Measurements from ENCODE around the gene ANXA3.
"Not testable (repeated sequence)": the region's sequence is repeated elsewhere in the genome, so short reads cannot be mapped to it uniquely, and the experiment has no call there.

The ANXA3 gene, protein sequence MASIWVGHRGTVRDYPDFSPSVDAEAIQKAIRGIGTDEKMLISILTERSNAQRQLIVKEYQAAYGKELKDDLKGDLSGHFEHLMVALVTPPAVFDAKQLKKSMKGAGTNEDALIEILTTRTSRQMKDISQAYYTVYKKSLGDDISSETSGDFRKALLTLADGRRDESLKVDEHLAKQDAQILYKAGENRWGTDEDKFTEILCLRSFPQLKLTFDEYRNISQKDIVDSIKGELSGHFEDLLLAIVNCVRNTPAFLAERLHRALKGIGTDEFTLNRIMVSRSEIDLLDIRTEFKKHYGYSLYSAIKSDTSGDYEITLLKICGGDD

DNA sequence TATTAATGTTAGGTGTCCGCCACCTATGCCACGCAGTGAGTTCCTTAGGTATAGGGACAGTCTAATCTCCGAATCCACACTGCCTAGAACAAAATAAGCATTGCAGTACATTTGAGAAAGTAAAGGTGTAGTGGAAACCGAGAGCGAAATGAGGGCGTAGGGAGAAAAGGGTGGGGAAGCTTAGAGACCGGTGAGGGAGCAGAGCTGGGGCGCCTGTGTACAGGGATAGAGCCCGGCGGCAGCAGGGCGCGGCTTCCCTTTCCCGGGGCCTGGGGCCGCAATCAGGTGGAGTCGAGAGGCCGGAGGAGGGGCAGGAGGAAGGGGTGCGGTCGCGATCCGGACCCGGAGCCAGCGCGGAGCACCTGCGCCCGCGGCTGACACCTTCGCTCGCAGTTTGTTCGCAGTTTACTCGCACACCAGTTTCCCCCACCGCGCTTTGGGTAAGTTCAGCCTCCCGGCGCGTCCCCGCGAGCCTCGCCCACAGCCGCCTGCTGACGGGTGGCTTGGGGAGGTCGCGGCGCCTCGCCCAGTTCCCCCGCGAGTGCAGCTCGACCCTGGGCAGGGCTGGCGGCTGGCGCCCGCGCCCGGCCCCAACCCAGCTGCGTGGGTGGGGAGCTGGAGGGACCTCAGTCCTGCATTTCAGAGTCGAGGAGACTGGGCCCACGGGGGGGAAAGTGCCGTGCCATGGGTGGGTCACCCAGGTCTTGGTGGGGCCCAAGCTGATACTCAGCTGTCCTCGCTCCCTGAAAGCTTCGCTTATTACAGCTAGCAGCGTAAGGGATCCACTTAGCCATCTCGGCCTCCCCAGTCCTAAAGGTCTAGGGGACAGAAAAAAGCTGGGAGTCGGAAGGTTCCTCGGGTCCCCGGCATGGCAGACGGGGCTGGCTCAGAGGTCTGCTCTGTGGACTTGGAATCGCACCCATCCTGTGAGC lies at the start of gene ANXA3:
TSS of gene ANXA3 (plus strand) at position 351 of the 932 bp plus-strand sequence. CDS start 2,704 bp downstream, outside the sequence.
- DNase-seq: peak in 3 of 51 donors; percentile 2 to 17 (median 2)

DNA sequence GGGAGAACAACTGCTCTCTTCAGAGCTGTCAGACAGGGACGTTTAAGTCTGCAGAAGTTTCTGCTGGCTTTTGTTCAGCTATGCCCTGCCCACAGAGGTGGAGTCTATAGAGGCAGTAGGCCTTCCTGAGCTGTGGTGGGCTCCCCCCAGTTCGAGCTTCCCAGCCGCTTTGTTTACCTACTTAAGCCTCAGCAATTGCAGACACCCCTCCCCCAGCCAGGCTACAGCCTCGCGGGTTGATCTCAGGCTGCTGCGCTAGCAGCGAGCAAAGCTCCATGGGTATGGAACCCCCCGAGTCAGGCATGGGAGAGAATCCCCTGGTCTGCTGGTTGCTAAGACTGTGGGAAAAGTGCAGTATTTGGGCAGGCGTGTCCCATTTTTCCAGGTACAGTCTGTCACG lies 45.3 kb upstream of the ANXA3 start:
- not testable (repeated sequence) for DNase-seq

DNA sequence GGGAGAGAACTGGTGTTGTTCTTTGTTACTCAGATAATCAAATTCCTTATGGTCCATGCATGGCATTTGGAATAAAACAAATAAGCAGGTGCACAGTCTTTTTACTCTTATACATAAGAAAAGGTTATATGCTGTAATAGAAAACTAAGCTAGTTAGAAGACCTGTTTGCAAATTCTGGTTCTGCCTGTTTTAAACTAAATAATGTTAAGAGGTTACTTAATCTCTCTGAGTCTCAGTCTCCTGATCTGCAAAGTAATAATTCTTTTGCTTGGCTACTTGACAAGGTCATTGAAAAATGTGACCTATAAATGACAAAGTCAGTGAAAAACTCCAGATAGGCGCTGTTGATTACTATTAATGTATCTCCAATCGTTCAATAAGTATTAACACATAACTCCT lies 42.5 kb upstream of the ANXA3 start:
- DNase-seq: no peak

DNA sequence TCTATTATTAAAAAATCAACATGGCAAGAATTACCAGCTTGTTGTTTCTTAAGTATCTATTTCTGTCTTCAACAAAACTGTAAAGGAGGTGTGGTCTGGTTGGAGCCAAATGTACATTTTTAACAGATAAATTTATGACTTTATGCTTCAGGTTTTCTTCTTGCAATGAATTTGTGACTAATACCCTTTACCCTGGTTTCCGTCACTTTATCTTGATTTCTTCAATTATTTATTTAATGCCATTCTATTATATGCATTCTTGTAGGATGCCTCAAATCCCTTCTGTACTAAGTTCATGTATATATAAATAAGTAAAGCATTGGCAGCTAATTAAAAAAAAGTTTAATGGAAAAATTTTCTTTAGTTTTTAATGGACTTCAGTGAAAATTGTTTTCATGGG lies 41.5 kb upstream of the ANXA3 start:
- DNase-seq: no peak

DNA sequence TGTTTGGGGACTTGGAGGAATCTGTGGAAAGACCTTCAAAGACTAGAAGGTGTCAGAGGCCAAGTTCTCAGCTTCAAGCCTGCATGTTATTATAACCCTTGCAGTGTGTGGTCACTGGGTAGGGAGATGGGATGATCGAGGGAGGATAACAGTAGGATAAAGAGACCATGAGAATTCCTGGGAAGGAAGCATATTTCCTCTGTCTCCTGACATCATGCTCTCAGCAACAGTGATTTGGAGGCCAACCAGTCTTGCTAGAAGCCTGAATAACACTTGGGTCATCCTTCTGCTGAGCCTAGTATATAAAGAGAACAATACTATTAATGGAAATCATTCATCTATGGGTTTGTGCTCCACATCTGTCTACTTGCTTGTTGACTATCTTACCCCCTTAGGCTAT lies 40.9 kb upstream of the ANXA3 start:
- DNase-seq: no peak

DNA sequence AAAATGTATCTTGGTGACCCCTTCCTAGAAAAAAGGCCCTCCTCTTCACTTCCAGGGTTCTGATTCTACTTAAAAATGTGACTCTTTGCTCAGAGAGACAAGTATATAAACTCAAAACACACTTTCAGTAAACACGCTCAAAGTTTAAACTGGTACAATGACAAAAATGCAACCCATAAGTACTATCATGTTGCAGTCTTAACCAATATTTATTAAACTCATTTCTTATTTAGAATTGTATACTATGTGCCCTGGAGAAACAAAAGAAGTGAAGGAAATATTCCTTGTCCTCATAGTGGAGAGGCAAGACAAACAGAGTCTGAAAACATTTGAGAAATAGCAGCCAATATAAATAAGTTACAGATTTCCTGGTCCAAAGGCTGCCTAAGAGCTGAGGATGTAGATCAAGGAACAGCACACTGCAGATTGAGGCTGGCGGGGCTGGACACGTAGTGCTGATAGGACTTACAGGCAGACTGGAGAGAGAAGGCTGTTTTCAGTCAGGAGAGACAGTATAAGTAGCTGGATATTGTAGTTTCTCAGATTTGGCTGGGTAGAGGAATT lies 39.1 kb upstream of the ANXA3 start:
- DNase-seq: no peak

DNA sequence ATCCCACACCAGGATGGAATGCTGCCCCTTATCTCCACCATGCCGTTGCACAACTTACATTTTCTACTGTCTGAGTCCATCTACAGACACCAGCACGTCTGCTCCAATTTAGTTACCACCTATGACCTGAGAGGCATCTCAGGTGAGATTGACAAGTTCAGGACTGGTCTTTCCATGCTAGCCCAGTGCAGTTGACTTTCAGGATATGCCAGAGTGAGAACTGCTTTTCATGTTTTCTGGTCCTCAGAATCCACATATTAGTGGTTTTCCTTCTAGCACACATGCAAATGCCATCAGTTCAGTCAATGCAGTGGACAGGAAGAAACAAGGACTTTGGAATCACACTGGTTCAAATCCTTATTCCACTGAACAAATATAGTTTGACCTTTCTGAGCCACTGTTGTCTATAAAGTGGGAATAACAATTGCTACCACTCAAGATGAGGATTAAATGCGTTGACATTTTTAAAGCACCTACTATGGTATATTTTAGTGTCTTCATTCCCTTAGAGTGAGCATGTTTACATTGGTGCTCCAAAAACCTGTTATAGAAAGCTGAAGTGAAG lies 38.1 kb upstream of the ANXA3 start:
- no peak for DNase-seq

DNA sequence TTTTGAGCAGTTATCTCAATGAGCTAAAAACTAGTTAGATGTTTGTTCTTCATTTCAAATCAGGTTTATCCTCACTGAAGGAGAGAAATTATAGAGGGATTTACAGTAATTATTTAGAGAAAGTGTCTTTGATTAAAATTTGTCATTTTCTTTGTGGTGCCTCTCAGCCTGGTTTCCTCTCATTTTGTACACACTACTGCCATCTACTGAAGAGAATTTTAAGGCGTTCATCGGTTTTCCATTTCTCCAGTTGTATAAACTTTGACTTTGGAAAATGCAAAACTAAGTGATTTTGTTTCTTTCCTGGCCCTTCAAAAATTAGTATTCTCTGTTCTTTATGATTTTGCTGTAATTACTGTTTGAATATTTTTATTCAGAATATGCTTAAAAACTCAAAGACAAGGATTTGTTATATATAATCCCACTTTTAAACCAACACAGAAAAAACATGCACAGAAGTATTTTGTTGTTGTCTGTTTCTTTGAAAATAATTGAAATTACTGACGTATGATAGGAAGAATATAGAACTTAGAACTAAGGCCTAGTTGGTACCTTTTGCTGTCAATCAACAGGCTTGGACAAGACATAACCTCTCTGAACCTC lies 34.4 kb upstream of the ANXA3 start:
- no peak for DNase-seq

DNA sequence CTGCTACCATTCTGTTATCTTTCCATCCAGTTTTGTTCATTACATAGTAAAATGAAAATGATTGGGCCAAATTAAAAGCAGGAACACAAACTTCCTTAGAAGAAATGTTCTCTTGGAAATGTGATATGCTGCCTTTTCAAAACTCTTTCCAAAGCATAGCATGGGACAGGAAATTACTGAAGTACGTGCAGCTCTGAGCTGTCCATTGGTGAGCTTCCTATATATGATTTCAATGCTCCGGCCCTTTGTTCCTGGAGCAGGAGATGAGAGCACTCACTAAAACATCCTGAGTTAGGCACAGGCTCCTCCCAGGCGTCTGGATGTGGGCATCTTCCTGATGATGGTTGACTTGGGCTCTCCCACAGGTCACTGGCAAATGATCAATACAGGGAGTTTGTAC lies 33.0 kb upstream of the ANXA3 start:
- no peak for DNase-seq

DNA sequence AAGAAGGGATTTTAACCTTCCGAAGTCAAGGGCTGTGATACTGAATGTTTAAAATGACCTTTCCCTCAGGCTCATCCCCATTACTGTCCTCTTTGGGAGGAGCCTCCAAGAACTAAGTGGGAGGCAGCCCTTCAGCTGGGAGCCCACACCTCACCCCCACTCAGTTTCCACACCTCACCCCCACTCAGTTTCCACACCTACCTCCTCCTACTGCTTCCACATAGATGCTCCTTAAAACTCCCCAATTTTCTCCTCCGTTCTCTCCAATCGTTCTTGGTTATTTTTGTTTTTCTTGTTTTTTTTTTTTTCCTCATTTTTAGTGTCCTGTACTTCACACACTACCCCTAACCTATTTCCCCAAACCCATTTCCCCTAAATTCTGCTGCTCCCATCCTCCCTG lies 31.6 kb upstream of the ANXA3 start:
- no peak for DNase-seq

DNA sequence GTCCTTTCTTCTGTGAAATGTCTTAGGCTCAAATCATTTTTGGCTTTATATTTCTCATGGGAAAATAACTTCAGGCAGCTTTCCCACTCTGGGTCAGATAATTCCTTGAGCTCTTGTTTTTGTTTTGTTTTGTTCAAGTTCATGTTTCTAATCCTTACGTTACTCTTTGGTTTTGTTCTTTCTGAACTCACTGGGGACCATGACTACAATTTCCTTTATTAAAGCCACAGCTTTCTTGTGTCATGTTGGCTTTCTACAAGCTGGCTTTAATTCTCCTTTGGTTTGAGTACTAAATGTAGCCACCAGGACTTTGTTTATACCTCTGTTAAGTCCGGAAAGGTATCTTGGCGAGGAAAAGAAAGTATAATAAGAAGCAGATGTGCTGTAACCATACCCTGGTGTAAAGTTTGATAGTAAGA lies 30.8 kb upstream of the ANXA3 start:
- DNase-seq: no peak

DNA sequence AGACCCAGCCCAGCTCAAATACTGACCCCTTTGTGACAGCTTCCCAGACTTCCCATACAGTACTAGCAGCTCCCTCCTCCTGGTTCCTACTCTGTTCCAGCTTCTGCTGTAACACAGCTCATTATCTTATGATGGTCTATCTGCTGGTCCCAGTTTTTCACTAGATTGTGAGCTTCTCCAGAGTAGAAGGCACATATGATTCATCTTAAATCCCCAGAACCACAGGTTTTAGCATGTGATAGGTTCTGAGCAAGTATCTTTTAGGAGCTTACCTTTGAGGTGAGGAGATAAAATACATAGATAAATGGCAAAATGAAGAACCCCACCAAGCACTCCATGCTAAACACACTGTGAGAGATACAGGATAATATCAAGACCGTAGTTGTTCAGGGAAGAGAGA lies 27.6 kb upstream of the ANXA3 start:
- no peak for DNase-seq

DNA sequence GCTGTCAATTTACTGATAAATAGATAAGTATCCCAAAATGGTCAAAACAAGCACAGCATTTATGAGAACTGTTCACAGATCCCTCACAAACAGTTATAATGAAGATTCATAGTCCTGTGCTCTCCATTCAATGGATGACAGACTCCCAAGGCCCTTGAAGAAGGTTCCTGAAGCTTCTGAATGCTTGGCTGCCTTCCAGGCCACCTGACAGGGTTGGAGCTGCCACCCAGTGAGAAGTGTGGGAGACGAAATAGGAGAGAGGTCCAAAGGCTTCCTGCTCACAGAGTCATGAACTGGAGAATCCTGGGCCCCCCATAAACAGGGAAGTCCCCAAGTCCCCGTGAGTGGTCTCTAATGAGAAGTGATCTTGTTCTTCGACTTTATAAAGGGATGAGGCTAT lies 26.0 kb upstream of the ANXA3 start:
- no peak for DNase-seq

DNA sequence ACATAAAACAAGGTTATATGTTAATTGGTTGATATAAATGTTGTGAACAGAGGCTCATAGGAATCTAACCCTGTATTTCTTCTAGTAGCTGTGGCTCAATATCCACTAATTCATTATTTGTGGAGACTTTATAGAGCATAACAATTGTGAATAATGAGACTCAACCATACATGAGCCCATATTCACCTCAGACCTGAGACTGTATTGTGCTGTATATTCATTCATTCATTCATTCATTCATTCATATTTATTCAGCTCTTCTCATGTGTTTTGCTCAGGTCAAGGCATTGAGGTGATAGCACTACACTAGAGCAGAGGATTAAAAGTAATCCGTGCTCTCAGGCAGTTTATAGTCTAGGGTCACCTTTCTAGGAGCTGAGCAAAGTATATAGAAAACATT lies 24.5 kb upstream of the ANXA3 start:
- no peak for DNase-seq

DNA sequence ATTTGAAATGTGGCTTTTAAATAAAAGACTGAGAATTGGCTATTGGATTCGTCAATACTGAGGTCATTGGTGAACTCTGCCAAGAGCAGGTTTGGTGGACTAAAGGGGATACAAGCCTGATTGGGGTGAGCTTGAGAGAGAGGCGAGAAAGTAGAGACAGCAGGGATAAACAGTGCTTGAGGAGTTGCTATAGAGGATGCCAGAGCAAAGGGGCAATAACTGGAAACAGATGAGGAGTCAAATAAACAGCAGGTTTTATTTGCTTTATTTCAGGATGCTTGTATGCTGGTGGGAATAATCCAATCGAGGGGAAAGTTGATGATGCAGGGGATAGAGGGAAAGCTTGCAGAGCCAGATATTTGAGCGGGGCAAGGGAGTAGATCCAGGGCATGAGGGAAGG lies 24.0 kb upstream of the ANXA3 start:
- DNase-seq: no peak

DNA sequence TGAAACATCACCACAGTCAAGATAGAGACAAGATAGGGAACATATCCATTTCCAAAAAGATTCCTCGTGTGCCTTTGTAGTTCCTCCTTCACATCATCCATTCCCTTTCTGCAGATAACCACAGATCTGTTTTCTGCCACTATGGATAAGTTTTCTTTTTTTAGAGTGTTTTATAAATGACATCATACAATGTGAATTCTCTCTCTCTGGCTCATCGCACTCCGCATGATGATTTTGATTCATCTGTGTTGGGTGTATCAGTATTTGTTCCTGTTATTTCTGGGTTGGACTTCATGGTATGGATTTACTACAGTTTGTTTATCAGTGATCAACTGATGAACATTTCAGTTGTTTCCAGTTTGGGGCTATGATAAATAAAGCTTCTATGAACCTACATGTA lies 23.2 kb upstream of the ANXA3 start:
- no peak for DNase-seq

DNA sequence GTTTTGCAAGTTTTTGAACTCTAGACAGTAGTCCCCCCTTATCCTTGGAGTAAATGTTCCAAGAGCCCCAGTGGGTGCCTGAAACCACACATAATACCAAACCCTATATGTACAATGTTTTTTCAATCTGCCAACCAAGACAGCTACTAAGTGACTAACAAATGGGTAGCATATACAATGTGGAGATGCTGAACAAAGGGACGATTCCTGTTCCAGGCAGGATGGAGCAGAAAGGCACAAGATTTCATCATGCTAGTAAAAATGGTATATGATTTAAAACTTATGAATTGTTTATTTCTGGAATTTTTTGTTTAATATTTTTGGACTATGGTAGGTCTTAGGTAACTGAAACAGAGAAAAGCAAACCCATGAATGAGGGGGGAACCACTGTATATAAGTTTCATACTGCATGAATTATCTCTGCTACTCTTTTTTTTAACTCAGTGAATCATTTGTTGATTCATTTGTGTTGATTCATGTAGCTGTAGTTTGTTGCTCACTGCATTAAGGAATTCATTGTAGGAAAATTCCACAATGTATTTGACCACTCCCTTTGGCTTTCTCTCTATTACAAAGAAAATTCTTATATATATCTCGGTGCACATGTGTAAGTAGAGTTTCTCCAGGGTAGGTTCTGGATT lies 21.9 kb upstream of the ANXA3 start:
- DNase-seq: no peak

DNA sequence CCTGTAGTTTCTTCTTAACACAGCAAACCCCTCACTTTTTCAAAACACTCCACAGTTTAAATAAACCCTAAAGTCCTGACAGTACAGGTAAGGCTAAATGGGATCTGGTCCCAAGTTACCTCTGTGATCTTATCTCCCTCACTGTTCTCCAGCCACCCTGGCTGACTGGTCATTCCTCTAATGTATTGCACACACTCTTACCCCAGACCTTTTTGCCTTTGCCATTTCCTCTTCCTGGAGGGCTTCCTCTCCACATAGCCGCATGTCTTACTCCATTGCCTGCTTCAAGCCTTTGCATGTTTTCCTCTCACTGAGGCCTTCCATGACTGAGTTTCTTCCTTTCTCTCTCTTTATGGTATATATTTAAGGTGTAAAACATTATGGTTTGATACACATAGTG lies 19.5 kb upstream of the ANXA3 start:
- DNase-seq: no peak

DNA sequence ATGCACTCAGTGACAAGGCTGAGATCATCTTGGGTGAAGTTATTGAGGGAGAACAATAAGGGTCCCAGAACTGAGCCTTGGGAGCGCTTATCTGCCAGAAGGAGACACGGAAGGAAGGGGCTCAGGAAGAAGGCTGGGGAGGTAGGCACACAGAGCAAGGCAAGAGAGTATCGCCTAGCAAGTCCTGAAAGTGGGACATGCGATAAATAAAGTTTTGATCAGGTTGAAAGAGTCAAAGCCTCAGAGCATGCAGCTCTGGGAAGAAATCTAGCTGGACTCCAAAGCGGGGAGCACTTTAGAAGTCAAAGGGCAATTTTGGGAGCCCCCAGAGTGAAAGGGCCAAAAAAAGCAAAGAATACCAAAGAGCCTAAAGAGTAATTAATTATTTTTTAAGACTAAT lies 17.7 kb upstream of the ANXA3 start:
- no peak for DNase-seq

DNA sequence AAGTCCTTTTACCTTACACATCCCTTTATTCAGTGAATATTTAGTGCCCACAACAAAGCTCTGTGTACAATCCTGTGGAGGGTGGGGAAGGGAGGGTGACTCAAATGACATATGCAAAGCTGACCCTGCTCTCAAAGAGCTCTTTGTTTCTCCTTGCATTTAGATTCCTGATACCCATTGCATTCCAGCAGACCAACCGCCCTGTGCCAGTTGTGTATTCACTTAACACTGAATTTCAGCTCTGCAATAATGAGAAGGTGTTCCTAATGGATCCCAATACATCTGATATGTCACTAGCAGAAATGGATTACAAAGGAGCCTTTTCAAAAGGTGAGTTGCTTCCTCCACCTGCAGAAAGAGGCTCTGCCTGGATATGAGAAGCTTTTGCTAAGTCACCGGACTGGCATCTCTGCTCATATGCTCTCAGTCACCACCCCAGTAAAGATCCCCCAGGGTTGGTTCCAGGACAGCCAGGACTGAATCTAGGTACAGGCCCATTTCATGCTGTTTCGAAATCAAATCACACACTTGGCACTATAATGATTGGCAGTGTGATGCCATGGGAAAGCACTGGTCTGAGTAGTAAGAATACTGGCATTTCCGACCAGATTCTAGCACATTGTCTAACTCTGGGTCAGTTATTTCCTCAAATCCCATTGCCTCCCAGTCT lies 17.1 kb upstream of the ANXA3 start:
- DNase-seq: peak in 1 of 51 donors; percentile 5

DNA sequence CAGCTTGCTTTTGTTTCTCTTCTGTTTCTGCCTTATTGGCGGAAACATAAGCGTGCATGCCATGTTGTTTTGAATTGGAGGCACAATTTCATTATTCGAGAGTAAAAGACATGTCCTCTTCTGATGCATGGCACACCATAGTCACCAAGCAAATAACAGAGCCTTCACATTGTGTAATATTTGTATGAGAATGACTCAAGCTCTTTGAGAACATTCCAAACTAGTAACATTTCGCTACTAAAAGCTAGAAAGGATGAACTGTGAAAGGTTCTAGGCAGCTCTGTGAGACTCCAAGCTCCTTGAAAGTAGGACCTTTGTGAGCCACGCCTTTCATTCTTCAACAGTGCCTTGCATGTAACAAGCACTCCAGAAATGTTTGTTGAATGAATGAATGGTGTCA lies 9.2 kb upstream of the ANXA3 start:
- DNase-seq: no peak

Measured in hypothalamus (tissue), 51 donors.